GM21576 (cell line): ENCODE measurements around the gene DPF1.
"Not testable (repeated sequence)": the region's sequence is repeated elsewhere in the genome, so short reads cannot be mapped to it uniquely, and the experiment has no call there.

ENCODE experiments used
- ATAC-seq: cut with Tn5 transposase; IDR thresholded peaks from one replicate; pipeline ENCODE4 v1.9.1; 2021; ENCODE audit warnings: mild to moderate bottlenecking, moderate library complexity; ENCODE audit not compliant: unreplicated experiment

The DPF1 gene

DNA sequence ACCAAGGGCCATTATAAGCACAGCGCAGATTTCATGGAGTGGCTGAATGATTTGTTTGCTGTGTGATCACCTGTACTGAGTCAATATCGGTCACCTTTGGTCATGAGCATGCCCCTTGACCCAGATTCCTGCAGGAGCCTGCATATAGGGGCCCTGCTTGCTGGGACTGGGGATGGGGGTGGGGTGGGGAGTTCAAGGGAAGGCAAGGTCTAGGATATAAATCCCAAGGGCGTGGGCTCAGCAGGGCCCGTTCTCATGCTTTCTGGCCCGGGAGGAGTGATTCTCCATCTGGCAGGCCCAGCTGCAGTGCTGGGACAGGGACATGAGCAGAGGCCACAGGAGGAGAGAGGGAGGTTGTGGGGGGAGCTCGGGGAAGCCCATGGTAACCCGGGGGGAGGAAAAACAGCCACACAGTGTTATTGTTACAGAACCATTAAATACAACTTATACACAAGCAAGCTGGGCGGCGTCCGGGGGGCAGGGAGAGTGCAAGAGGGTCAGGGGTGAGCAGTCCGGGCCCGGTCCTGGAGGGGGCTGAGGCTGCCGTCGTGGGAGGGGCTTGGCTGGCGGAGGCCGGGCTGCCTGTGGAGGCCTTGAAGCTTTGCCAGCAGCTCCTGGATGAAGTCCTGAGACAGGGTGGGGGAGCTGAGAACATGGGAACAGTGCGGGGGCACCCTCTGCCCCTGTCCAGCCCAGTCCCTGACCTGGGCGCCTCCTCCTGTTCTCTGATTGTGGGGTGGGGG is 27.0 kb upstream of the DPF1 start:
- no peak for ATAC-seq

DNA sequence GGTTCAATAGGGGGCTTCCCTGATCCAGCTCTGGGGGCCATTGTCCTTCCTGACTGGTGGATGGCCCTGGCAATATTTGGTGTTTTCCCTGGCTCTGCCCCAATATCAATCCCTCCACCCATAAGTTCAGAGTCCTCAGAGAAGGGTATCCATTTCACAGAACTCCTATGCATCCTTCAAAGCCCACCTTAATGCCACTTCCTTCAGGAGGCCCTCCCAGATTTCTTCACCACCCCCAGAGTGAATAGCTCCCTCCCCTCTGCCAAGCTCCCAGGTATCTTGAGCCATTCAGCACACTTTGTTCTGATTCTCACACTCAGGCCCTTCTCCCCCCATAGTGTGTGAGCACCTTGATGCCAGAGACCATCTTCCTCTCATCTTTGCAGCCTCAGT is 26.4 kb upstream of the DPF1 start:
- ATAC-seq: no peak

- ATAC-seq: no peak
Measured at GRCh38 chr19:38248421-38248820, 24.4 kb upstream of the DPF1 start.

DNA sequence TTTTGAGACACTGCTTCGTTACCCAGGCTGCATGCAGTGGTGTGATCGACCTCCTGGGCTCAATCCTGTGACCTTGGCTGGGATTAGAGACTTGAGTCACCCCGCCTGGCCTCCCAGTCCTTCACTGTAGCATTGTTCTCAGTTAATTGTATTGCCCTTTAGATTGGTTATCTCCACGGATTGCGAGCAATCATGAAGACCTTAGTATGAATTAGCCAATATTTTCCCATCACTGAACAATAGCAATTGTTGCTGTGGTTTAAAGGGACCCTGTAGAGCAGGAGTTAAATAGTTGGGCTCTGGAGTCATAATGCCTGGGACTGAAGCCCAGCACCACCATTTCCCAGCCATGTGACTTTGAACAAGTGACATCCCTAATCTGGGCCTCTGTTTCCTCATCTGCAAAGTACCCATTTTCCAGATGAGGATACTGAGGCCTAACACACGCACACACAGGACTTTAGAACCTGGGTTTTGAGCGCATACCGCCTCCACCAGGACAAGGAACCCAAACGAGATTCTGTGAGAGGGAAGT is 23.8 kb upstream of the DPF1 start:
- ATAC-seq: no peak

DNA sequence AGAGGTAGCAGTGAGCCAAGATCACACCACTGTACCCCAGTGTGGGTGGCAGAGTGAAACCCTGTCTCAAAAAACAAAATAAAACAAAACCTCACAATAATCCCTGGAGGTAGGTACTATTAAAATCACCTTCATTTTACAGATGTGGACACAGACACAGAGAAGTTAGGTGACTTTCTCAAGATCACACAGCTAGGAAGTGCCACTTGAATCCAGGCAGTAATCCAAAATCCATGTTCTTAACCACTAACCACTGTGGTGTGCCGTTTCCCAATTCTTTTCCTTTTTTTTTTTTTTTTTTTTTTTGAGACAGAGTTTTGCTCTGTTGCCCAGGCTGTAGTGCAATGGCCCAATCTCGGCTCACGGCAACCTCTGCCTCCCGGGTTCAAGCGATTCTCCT is 23.1 kb upstream of the DPF1 start:
- ATAC-seq: no peak

DNA sequence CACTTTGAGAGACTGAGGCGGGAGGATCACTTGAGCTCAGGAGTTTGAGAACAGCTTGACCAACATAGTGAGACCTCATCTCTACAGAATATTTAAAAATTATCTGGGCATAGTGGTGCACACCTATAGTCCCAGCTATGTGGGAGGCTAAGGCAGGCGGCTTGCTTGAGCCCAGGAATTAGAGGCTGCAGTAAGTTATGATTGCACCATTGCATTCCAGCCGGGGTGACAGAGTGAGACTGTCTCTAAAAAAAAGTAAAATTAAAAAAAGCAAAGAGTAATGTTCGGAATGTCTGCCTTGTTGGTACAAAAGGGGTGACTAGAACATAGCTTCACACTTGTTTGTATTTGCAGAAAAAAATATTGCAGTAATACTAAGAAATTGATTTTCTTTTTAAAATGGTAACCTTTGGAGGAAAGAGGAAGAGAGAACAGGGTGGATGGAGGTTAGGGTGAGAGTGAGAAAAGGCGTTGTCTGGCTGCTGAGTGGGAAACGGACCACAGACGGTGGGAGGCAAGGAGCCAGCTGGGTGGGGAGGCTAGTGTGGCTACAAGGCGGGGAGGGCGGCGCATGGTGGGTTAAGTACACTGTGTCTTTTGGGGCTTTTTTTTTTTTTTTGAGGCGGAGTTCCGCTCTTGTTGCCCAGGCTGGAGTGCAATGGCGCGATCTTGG is 21.9 kb upstream of the DPF1 start:
- ATAC-seq: no peak

GRCh38 chr19:38243279-38243673 is 19.3 kb upstream of the DPF1 start:
- ATAC-seq: no peak

DNA sequence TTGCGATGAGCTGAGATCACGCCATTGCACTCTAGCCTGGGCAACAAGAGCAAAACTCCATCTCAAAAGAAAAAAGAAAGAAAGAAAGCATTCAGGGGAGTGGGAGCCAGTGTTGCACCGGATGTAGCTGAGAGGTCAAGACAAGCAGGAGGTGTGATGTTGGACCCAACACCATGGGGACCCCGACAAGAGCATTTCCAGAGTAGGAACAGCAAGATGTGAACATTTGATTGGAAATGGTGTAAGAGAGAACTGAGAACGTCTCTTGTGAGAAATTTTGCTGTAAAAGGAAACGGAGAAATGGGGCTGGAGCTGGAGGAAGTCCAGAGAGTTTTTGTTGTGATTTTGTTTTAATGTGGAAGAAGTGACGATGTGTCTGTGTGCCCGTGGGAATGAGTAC is 15.8 kb upstream of the DPF1 start:
- ATAC-seq: no peak

GRCh38 chr19:38234615-38235014 is 10.6 kb upstream of the DPF1 start:
- no peak for ATAC-seq

- no peak for ATAC-seq
Measured at GRCh38 chr19:38233740-38234251, 9.8 kb upstream of the DPF1 start.

DNA sequence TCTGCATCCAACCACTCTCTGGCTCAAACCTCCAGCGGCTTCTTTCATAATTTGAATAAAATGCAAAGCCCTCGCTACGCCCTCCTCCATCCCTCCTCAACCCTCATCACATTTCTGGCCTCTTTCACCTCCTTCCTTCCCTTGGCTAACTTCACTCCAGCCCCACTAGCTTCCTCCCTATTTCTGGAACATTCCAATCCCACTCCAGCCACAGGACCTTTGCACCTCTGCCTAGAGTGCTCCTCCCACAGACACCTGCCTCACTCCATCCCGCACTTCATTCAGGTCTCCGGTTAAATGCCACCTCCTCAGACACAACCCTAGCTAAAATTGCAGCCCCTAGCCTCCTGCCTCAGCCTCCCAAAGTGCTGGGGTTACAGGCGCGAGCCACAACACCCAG is 7.9 kb upstream of the DPF1 start:
- no peak for ATAC-seq

DNA sequence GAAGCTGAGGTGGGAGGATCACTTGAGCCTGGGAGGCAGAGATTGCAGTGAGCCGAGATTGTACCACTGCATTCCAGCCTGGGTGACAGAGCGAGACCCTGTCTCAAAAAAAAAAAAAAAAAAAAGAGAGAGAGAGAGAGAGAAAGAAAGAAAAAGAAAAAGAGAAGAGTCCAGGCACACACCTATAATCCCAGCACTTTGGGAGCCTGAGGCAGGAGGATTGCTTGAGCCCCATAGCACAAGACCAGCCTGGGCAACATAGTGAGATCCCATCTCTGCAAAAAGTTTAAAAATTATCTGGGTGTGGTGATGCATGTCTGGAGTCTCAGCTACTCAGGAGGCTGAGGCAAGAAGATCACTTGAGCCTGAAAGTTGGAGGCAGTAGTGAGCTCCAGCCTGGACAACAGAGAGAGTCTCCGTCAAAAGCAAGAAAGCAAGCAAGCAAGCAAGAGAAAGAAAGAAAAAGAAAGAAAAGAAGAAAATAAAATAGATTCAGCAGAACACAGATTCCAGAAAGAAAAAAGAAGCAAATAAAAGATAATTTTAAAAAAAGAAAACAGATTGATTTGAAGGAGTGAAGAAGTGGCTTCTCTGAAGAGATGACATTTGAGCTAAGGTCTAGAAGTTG is 6.6 kb upstream of the DPF1 start:
- not testable (repeated sequence) for ATAC-seq

GRCh38 chr19:38229585-38230073 is 5.6 kb upstream of the DPF1 start:
- peak; percentile 70 for ATAC-seq

- ATAC-seq: no peak
Measured at GRCh38 chr19:38228491-38229439, 4.7 kb upstream of the DPF1 start.

- ATAC-seq: no peak
Measured at GRCh38 chr19:38228005-38228377, 4.0 kb upstream of the DPF1 start.

DNA sequence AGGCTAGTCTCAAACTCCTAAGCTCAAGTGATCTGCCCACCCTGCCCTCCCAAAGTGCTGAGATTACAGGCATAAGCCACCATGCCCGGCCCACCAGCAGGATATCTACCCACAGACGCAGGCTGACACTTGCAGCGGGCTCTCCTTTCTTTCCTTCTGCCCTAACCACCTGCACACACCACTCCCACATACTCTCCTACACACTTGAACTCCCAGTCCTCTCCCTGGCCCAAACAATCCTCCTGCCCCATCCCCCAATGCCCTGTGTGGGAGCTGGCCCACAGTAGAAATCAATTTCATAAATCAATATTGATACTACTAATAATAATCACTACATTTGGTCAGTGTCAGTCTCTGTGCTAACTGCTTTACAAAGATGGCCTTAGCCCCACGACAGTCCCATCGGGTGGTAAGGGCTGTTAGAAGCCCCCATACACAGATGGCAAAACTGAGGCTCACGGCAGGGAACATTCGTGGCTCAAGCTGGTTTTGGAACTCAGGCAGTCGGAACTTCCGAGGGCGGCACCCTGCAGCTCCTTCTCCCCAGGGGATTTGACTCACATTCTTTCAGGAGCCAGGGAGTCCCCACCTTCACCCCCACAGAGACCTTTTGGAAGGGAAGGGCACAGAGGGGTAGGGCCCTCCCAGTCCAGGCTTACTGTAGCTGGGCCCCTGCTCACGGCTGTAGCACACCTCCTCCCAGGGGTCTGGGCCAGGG is 3.4 kb upstream of the DPF1 start:
- no peak for ATAC-seq

GRCh38 chr19:38224863-38225218 is 819 bp upstream of the DPF1 start:
- not testable (repeated sequence) for ATAC-seq

- ATAC-seq: no peak
Measured at GRCh38 chr19:38223617-38224013, 407 bp downstream of the DPF1 start.

DNA sequence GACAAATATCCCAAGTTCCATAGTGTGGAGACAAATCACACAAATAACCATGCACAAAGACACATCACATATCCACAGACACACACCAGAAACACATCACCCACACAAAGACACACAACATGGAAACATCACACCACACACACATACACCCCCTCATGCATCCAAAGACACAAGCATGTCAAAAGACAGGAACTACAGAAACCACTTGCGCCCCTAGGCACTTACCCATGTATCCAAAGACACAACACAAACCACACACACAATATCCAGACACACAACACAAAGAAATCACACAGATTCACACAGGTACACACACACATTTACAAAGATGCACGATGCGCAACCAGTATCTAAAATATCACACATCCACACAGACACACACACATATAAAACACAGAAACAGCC is 901 bp downstream of the DPF1 start:
- no peak for ATAC-seq
